ENCODE data around the gene RASL10A. TPM values are rescaled to one million over a fixed set of nuclear protein-coding genes. Genes with fewer than 3 reads are reported as not detected.

RASL10A gene
- total RNA-seq, 4 donors from 2014 or later = 0.13 to 1.2 TPM; not detected in 2

GRCh38 chr22:29340566-29340965 is 25.1 kb upstream of the RASL10A start:
- intact Hi-C loops (cut with DNase I; ENCODE audit: low total_unique reads) = no loop called here
- Histone ChIP-seq H3K27ac (no peak overlapping the region), H3K27me3 (no peaks in the 10 kb centered on the region), H3K36me3 (peaks cover 0 to 50% of the 10 kb centered on the region in 2 donors), H3K9me3 (no peaks in the 10 kb centered on the region), H3K4me3 (no peak overlapping the region), H3K4me1 (peaks cover 53 to 55% of the 10 kb centered on the region in 2 donors)
- in situ Hi-C loops (cut with MboI; ENCODE audit: low sequenced_read_pairs in 4 of 4) = no loop called here
- ATAC-seq (no peak), DNase-seq (no peak)
- TF ChIP-seq, protein P1, sequence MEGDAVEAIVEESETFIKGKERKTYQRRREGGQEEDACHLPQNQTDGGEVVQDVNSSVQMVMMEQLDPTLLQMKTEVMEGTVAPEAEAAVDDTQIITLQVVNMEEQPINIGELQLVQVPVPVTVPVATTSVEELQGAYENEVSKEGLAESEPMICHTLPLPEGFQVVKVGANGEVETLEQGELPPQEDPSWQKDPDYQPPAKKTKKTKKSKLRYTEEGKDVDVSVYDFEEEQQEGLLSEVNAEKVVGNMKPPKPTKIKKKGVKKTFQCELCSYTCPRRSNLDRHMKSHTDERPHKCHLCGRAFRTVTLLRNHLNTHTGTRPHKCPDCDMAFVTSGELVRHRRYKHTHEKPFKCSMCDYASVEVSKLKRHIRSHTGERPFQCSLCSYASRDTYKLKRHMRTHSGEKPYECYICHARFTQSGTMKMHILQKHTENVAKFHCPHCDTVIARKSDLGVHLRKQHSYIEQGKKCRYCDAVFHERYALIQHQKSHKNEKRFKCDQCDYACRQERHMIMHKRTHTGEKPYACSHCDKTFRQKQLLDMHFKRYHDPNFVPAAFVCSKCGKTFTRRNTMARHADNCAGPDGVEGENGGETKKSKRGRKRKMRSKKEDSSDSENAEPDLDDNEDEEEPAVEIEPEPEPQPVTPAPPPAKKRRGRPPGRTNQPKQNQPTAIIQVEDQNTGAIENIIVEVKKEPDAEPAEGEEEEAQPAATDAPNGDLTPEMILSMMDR (IDR thresholded peaks at IDR 0.05 in 4 of 5, conservative IDR thresholded peaks at IDR 0.05 in 1 of 5) = no peak
- TF ChIP-seq POLR2A (IDR thresholded peaks at IDR 0.05) = no peak

DNA sequence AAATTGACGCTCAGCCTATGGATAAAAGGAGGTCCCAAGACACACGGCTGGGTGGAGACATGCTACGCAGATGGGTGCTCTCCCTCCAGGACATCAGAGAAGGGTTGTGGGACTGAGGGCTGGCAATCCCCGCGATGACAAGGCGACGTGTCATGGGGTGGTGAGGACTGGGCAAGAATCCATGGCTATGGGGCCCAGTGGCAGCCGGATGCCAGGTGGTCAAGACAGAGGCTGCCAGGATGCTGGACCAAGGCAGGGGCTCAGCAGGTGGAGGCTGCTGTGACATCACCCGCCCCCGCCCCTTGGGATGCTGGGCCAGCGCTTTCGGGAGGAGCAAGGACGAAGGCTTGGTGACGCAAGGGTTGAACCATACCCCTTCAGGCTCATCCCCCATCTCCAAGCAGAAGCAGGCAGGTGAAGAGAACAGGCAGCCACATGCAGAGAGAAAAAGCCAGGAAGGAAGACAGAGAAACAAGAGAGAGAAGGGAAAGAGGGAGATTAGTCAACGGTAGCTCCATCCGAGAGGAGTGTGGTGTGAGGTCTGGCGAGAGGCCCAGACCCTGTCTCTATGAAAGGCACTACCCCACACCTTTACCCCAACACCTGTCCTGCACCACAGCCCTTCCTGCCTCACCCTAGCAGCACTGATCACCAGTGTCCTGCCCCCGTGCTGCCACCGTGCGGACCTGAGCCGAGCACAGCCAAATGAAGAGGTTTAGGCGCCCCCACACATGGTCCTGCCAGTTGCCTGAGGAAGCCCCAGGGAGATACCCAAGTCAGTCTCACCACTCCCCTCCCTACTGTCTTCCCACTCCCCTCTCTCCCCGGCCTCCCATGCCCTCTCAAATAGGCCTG is 24.1 kb upstream of the RASL10A start:
- intact Hi-C loops (cut with DNase I; ENCODE audit: low total_unique reads) (no loop called here), in situ Hi-C loops (cut with MboI; ENCODE audit: low sequenced_read_pairs in 4 of 4) (no loop called here)
- Histone ChIP-seq H3K4me3 (no peak overlapping the region), H3K36me3 (peaks cover 0 to 55% of the 10 kb centered on the region in 2 donors), H3K4me1 (peaks cover 46 to 47% of the 10 kb centered on the region in 2 donors), H3K27ac (peak overlapping the region in 1 of 4 donors; percentile 96), H3K27me3 (no peaks in the 10 kb centered on the region), H3K9me3 (no peaks in the 10 kb centered on the region)
- no peak for ATAC-seq
- TF ChIP-seq, protein P1 (IDR thresholded peaks at IDR 0.05 in 4 of 5, conservative IDR thresholded peaks at IDR 0.05 in 1 of 5) = no peak
- no peak for TF ChIP-seq POLR2A (IDR thresholded peaks at IDR 0.05)
- no peak for DNase-seq

GRCh38 chr22:29338398-29338797 is 22.9 kb upstream of the RASL10A start:
- Histone ChIP-seq H3K9me3 (no peaks in the 10 kb centered on the region), H3K36me3 (peaks cover 0 to 65% of the 10 kb centered on the region in 2 donors), H3K27ac (peak overlapping the region; percentile 84 to 96 (median 89)), H3K4me3 (no peak overlapping the region), H3K27me3 (no peaks in the 10 kb centered on the region), H3K4me1 (peaks cover 34 to 40% of the 10 kb centered on the region in 2 donors)
- DNase-seq (no peak), ATAC-seq (no peak)
- in situ Hi-C loops (cut with MboI; ENCODE audit: low sequenced_read_pairs in 4 of 4) = no loop called here
- TF ChIP-seq, protein P1 (IDR thresholded peaks at IDR 0.05 in 4 of 5, conservative IDR thresholded peaks at IDR 0.05 in 1 of 5) = no peak
- TF ChIP-seq POLR2A (IDR thresholded peaks at IDR 0.05) = no peak
- intact Hi-C loops (cut with DNase I; ENCODE audit: low total_unique reads) = no loop called here

DNA sequence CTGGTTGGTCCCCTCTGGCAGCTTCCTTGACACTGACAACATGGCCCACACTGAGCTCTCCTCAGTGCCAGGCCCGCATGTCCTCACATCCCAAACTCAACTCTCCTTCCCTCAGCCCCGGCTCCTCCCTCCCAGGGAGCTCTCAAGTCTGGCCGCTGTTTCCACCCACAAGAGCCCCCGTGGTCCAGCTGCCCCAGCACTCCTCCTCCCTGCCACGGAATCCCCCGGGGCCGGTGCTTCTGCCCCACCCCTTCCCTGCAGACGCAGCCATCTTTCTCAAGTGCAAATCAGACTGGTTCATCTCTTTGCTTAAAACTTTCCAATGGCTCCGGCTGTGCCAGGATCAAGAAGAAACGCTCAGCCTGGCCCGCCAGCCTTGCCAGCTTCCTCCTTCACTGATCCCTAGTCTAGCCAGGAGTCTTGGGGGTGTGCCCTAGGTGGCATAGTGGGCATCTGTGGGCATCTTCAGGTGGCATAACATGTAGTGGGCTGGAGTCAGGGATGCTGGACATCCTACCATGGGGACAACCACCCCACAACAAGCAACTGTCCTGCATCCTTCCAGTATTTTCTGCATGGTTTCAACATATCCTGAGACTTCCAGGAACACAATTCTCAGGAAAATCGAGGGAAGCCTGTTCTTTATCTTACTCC is 22.3 kb upstream of the RASL10A start:
- ATAC-seq (peak; percentile 3 to 19), DNase-seq (peak in 1 of 2 donors; percentile 40)
- intact Hi-C loops (cut with DNase I; ENCODE audit: low total_unique reads) = loop anchor here (1.0 to 2.0 kb wide), 2 partner anchors 31 to 51 kb away; partner anchors contain the start of genes AP1B1 and GAS2L1
- Histone ChIP-seq H3K27ac (peak overlapping the region; percentile 84 to 96 (median 89)), H3K9me3 (no peaks in the 10 kb centered on the region), H3K4me3 (no peak overlapping the region), H3K36me3 (peaks cover 0 to 65% of the 10 kb centered on the region in 2 donors), H3K27me3 (no peaks in the 10 kb centered on the region), H3K4me1 (peaks cover 27 to 36% of the 10 kb centered on the region in 2 donors)
- in situ Hi-C loops (cut with MboI; ENCODE audit: low sequenced_read_pairs in 4 of 4) = no loop called here
- TF ChIP-seq POLR2A (IDR thresholded peaks at IDR 0.05) = no peak
- TF ChIP-seq, protein P1 (IDR thresholded peaks at IDR 0.05 in 4 of 5, conservative IDR thresholded peaks at IDR 0.05 in 1 of 5) = no peak

Data from gastrocnemius medialis (tissue), 4 donors.